HPDE6-E6E7 (cell line): ENCODE data around the gene TOB1.
"Not testable (repeated sequence)": the region's sequence is repeated elsewhere in the genome, so short reads cannot be mapped to it uniquely, and the experiment has no call there.

ENCODE experiments used
- DNase-seq: peaks from one replicate; pipeline ENCODE4 v3.0.0; 2011; ENCODE audit warnings: missing footprints; ENCODE audit errors: extremely low spot score

The TOB1 gene

GRCh38 chr17:50868602-50869001, 2.4 kb upstream of the TOB1 start:
- DNase-seq = no peak

GRCh38 chr17:50868140-50868438, 1.9 kb upstream of the TOB1 start:
- DNase-seq = no peak

- DNase-seq = peak; percentile 95
Measured at GRCh38 chr17:50867363-50868139, 1.4 kb upstream of the TOB1 start.

- DNase-seq = no peak
Measured at GRCh38 chr17:50866950-50867362, 802 bp upstream of the TOB1 start.

GRCh38 chr17:50865868-50866260, 290 bp downstream of the TOB1 start:
- no peak for DNase-seq

GRCh38 chr17:50865060-50865867, 890 bp downstream of the TOB1 start:
- no peak for DNase-seq

- DNase-seq = no peak
Measured at GRCh38 chr17:50864747-50865059, 1.5 kb downstream of the TOB1 start.

GRCh38 chr17:50863931-50864330, 2.2 kb downstream of the TOB1 start:
- no peak for DNase-seq

GRCh38 chr17:50863221-50863843, 2.8 kb downstream of the TOB1 start:
- no peak for DNase-seq

GRCh38 chr17:50861822-50862528, 4.2 kb downstream of the TOB1 start:
- no peak for DNase-seq

- DNase-seq = no peak
Measured at GRCh38 chr17:50861334-50861676, 4.8 kb downstream of the TOB1 start.

GRCh38 chr17:50859727-50860126, 6.4 kb downstream of the TOB1 start:
- DNase-seq = not testable (repeated sequence)

- no peak for DNase-seq
Measured at GRCh38 chr17:50858486-50859225, 7.5 kb downstream of the TOB1 start.

GRCh38 chr17:50856431-50856830, 9.7 kb downstream of the TOB1 start:
- no peak for DNase-seq

- no peak for DNase-seq
Measured at GRCh38 chr17:50855708-50856330, 10.3 kb downstream of the TOB1 start.

- no peak for DNase-seq
Measured at GRCh38 chr17:50853781-50854180, 12.4 kb downstream of the TOB1 start.

GRCh38 chr17:50853015-50853615, 13.0 kb downstream of the TOB1 start:
- no peak for DNase-seq

GRCh38 chr17:50850640-50851039, 15.5 kb downstream of the TOB1 start:
- DNase-seq = no peak

- DNase-seq = no peak
Measured at GRCh38 chr17:50848711-50849110, 17.4 kb downstream of the TOB1 start.

GRCh38 chr17:50848039-50848438, 18.1 kb downstream of the TOB1 start:
- DNase-seq = no peak

- DNase-seq = no peak
Measured at GRCh38 chr17:50847566-50847965, 18.6 kb downstream of the TOB1 start.
